Natural killer cell (primary cell): ENCODE measurements around the gene PCBP3. TPM values are rescaled to one million over a fixed set of nuclear protein-coding genes. Genes with fewer than 3 reads are reported as not detected.
A peak's percentile ranks its signal among the peaks of the same experiment; 100 is the strongest.

Experiments
- ATAC-seq, 3 donors: fragments of 150-1000 bp in 2 of 3; fragments of 200-7000 bp in 1 of 3; cut with Tn5 transposase; 1 replicate in 1 of 3; 2 replicates in 2 of 3; pipeline ENCODE4 v1.10.0; 2021; ENCODE audit warnings: mild to moderate bottlenecking in 2 of 3, moderate library complexity in 2 of 3
- DNase-seq, 2 donors: peaks; one replicate each; pipeline versions ENCODE4 v3.0.0 to v3.0.0-alpha.2; 2013 to 2021; ENCODE audit warnings: mixed read lengths in 1 of 2
- H3K27ac ChIP-seq: one replicate; pipeline ENCODE4 v1.5.1; 2013; ENCODE audit warnings: mild to moderate bottlenecking, low read length
- H3K27me3 ChIP-seq: one replicate; pipeline ENCODE4 v1.6.1; 2013; ENCODE audit warnings: low read length; ENCODE audit not compliant: control insufficient read depth, insufficient read depth
- H3K36me3 ChIP-seq: one replicate; pipeline ENCODE4 v1.6.1; 2013; ENCODE audit warnings: low read length; ENCODE audit not compliant: control insufficient read depth, insufficient read depth
- H3K4me1 ChIP-seq: one replicate; pipeline ENCODE4 v1.6.1; 2013; ENCODE audit warnings: low read length; ENCODE audit not compliant: control insufficient read depth, insufficient read depth
- H3K4me3 ChIP-seq: one replicate; pipeline ENCODE4 v1.5.1; 2013; ENCODE audit warnings: low read length
- H3K9me3 ChIP-seq: one replicate; pipeline ENCODE4 v1.6.1; 2013; ENCODE audit warnings: low read length; ENCODE audit not compliant: control insufficient read depth, insufficient read depth
- H3K27ac Mint-ChIP-seq, 2 donors: one replicate each; pipeline ENCODE4 v1.8.0; 2022; ENCODE audit warnings: mild to moderate bottlenecking in 2 of 2, mixed read lengths in 2 of 2, moderate library complexity in 1 of 2
- H3K27me3 Mint-ChIP-seq, 2 donors: one replicate each; pipeline ENCODE4 v1.8.0; 2022; ENCODE audit warnings: low read depth in 2 of 2, mixed read lengths in 2 of 2
- H3K36me3 Mint-ChIP-seq: one replicate; pipeline ENCODE4 v1.8.0; 2022; ENCODE audit warnings: mixed read lengths
- H3K4me1 Mint-ChIP-seq, 2 donors: one replicate each; pipeline ENCODE4 v1.8.0; 2022; ENCODE audit warnings: mixed read lengths in 2 of 2
- H3K4me3 Mint-ChIP-seq: one replicate; pipeline ENCODE4 v1.8.0; 2022; ENCODE audit warnings: mild to moderate bottlenecking, moderate library complexity, mixed read lengths
- H3K9me3 Mint-ChIP-seq, 2 donors: one replicate each; pipeline ENCODE4 v1.8.0; 2022; ENCODE audit warnings: mixed read lengths in 2 of 2
- WGBS: methylation state at CpG from one replicate; pipeline ENCODE4 v1.1.7; 2013; ENCODE audit warnings: missing lambda C conversion rate; ENCODE audit not compliant: insufficient coverage; 5-methylcytosine and 5-hydroxymethylcytosine counted together
- intact Hi-C: fragments of 100-400 bp; cut with micrococcal nuclease; formaldehyde crosslinking; loops from one replicate; pipeline ENCODE4 v1.14.2; 2022
- total RNA-seq, 4 donors: library from RNA; stranded (reverse); fragments of 120-200 nt in 1 of 4; gene quantifications; one replicate each; pipeline versions ENCODE4 v1.2.3 to v1.2.4, GENCODE V29; 2013 to 2022
- TF ChIP-seq, protein P1 (sequence below): fragments of 200-600 bp; IDR thresholded peaks from one replicate; pipeline ENCODE4 v1.8.0; 2022; ENCODE audit warnings: antibody characterized with exemption

PCBP3 gene
- total RNA-seq, 3 donors from 2014 or later (not counting 1 experiment from before 2014, with no cell fraction given): 0.50 to 3.0 (median 0.52) TPM

DNA sequence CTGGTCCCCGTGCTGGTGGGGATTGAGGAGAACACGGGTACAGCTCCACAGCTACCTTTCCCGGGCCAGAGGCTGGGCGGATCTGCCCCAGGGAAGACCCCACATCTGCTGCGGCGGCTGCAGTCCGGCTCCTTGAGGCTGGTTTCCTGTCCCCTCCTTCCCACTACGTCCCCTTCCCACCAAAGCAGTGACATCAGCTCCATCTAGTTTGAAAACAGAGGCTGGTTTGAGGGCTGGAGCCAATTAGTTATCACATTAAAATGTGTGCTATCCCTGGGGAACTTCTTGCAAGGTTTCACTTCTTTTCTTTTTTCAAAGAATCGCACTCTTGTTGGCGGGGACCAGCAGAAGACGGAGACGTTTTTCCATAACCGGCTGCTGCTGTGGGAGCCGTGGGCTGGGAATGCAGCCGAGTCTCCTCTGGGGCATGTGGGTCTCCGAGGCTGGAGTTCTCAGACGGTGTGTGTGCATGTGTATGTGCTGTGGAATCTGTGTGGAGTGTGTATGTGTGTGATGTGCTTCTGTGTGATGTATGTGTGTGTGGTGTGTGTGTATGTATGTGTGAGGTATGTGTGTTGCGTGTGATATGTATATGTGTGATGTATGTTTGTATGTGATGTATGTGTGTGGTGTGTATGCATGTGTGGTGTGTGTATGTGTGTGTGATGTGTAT is 8.9 kb upstream of the PCBP3 start:
- no peaks in the 10 kb centered on the region for H3K27me3 ChIP-seq
- TF ChIP-seq, protein P1, sequence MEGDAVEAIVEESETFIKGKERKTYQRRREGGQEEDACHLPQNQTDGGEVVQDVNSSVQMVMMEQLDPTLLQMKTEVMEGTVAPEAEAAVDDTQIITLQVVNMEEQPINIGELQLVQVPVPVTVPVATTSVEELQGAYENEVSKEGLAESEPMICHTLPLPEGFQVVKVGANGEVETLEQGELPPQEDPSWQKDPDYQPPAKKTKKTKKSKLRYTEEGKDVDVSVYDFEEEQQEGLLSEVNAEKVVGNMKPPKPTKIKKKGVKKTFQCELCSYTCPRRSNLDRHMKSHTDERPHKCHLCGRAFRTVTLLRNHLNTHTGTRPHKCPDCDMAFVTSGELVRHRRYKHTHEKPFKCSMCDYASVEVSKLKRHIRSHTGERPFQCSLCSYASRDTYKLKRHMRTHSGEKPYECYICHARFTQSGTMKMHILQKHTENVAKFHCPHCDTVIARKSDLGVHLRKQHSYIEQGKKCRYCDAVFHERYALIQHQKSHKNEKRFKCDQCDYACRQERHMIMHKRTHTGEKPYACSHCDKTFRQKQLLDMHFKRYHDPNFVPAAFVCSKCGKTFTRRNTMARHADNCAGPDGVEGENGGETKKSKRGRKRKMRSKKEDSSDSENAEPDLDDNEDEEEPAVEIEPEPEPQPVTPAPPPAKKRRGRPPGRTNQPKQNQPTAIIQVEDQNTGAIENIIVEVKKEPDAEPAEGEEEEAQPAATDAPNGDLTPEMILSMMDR: no peak
- H3K4me3 Mint-ChIP-seq: no peak overlapping the region
- H3K27ac ChIP-seq: no peak overlapping the region
- intact Hi-C loops: no loop called here
- H3K4me1 ChIP-seq: no peaks in the 10 kb centered on the region
- H3K27me3 Mint-ChIP-seq: no peaks in the 10 kb centered on the region
- ATAC-seq (peak in 1 of 3 donors; percentile 34), DNase-seq (peak in 1 of 2 donors; percentile 2)
- no peaks in the 10 kb centered on the region for H3K36me3 Mint-ChIP-seq
- no peaks in the 10 kb centered on the region for H3K36me3 ChIP-seq
- no peaks in the 10 kb centered on the region for H3K4me1 Mint-ChIP-seq
- 63% methylated on average over 18 of the region's 18 CpGs for WGBS
- H3K27ac Mint-ChIP-seq: no peak overlapping the region
- no peak overlapping the region for H3K4me3 ChIP-seq
- no peaks in the 10 kb centered on the region for H3K9me3 Mint-ChIP-seq
- no peaks in the 10 kb centered on the region for H3K9me3 ChIP-seq

DNA sequence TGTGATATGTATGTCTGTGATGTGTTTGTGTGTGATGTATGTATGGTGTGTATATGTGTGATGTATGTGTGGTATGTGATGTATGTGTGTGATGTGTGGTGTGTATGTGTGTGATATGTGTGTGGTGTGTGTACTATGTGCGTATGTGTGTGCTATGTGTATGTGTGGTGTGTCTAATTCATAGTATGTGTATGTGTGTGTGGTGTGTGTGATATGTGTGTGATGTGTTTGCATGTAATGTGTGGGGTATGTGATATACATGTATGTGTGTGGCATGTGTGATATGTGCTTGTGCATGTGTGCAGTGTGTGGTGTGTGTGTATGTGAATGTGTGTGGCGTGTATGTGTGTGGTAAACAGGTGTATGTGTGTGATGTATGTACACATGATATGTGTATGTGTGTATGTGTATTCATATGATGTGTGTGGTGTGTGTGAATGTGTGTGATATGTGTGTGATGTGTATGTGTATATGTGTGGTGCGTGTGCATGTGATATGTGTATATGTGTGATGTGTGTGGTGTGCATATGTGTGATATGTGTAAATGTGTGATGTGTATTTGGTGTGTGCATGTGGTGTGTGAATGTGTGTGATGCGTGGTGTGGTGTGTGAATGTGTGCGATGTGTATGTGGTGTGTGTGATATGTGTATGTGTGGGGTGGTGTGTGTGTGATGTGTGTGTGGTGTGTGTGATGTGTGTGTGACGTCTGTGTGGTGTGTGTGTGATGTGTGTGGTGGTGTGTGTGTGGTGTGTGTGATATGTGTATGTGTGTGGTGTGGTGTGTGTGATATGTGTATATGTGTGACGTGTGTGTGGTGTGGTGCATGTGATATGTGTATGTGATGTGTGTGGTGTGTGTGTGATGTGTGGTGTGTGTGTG is 8.0 kb upstream of the PCBP3 start:
- TF ChIP-seq, protein P1: no peak
- H3K4me1 Mint-ChIP-seq: no peaks in the 10 kb centered on the region
- H3K27me3 ChIP-seq: no peaks in the 10 kb centered on the region
- no peak overlapping the region for H3K4me3 Mint-ChIP-seq
- no peak overlapping the region for H3K27ac Mint-ChIP-seq
- no peaks in the 10 kb centered on the region for H3K36me3 ChIP-seq
- DNase-seq: peak in 1 of 2 donors; percentile 2
- H3K27ac ChIP-seq: no peak overlapping the region
- ATAC-seq: peak in 1 of 3 donors; percentile 36
- intact Hi-C loops: no loop called here
- no peak overlapping the region for H3K4me3 ChIP-seq
- H3K27me3 Mint-ChIP-seq: peaks cover 0 to 1% of the 10 kb centered on the region in 2 donors
- peaks cover 6% of the 10 kb centered on the region for H3K4me1 ChIP-seq
- no peaks in the 10 kb centered on the region for H3K9me3 Mint-ChIP-seq
- 70% methylated on average over 7 of the region's 7 CpGs for WGBS
- H3K9me3 ChIP-seq: no peaks in the 10 kb centered on the region
- no peaks in the 10 kb centered on the region for H3K36me3 Mint-ChIP-seq

DNA sequence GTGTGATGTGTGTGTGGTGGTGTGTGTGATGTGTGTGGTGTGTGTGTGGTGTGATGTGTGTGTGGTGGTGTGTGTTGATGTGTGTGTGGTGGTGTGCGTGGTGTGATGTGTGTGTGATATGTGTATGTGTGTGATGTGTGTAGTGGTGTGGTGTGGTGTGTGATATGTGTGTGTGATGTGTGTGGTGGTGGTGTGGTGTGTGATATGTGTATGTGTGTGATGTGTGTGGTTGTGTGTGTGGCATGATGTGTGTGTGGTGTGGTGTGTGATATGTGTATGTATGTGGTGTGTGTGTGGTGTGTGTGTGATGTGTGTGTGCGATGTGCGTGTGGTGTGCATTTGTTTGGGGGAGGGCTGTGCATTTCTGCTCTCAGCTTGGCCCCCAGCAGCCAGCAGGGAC is 7.1 kb upstream of the PCBP3 start:
- WGBS: 93% methylated on average over 3 of the region's 3 CpGs
- intact Hi-C loops: no loop called here
- H3K4me3 ChIP-seq: no peak overlapping the region
- Mint-ChIP-seq H3K4me1 (no peaks in the 10 kb centered on the region), H3K9me3 (no peaks in the 10 kb centered on the region), H3K27me3 (peaks cover 0 to 7% of the 10 kb centered on the region in 2 donors), H3K4me3 (no peak overlapping the region), H3K27ac (no peak overlapping the region), H3K36me3 (no peaks in the 10 kb centered on the region)
- ATAC-seq: no peak
- TF ChIP-seq, protein P1: no peak
- H3K36me3 ChIP-seq: no peaks in the 10 kb centered on the region
- H3K27me3 ChIP-seq: no peaks in the 10 kb centered on the region
- H3K9me3 ChIP-seq: no peaks in the 10 kb centered on the region
- DNase-seq: no peak
- H3K4me1 ChIP-seq: peaks cover 8% of the 10 kb centered on the region
- no peak overlapping the region for H3K27ac ChIP-seq
